HG03108 (cell line): Measurements from ENCODE around the gene EGFR.

ENCODE experiments used
- ATAC-seq: cut with Tn5 transposase; IDR thresholded peaks from one replicate; pipeline ENCODE4 v1.9.1; 2021; ENCODE audit warnings: moderate library complexity; ENCODE audit not compliant: unreplicated experiment

EGFR gene

DNA sequence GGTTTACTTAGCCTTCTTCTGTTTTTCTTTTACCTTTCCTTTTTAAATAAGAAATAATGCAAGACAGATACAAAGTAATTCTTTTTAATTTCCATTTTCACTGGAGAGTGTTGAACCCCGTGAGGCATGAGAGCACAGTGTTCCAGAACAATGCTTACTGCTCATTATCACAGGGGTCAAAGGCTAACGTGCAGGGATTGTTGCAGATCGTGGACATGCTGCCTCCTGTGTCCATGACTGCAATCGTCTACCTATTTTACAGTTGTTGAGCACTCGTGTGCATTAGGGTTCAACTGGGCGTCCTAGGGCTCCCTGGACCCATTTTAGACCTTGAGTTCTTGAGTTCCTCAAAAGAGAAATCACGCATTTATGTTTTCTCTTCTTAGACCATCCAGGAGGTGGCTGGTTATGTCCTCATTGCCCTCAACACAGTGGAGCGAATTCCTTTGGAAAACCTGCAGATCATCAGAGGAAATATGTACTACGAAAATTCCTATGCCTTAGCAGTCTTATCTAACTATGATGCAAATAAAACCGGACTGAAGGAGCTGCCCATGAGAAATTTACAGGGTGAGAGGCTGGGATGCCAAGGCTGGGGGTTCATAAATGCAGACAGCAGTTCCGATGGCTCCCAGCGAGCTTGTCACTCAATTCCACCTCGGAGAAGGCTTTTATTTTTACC is 124.2 kb downstream of the EGFR start:
- ATAC-seq, result no peak

DNA sequence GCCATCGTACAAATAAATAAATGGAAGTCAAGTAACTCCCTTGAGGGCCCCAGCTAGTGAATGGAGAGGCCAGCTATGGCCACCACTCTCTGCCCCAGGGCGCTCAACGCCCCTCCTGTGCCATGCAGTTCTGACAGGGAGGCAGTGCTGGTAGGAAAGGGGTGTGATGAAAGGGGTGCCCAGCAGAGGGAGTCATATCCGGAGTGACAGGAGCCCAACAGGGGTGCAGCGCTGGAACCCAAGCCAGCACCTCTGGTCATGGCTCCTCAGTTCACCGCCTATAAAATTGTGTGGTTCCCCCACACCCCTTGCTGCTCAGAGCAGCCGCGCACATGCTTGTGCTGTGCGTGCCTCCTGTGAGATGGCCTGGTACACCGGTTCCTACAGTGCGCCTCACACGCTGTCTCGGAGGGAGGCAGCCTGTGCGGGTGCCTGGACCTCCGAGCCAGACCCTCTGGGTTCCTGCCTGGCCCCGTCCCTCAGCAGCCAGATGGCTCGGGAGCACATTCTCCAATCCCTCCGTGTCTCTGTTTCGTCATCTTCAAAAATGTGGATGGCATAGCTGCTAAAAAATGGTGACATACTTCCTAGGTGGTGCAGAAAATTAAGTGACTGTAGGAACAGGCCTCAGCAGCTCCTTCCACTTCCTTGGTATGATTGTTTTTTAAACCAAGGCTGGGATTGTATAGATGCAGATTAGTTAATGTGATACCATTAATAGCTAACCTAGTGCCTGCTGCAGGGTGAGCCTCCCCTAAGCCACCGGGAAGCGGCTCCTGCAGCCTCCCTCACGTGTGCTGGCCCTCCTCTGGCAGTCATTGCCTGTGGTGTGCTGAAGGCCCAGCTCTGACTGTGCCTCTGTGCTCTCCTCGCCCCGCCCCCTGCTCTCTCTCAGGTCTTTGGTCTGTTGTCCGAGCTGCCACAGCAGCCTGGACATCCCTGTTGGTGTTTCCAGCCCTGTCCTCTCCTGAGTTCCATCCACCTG is 125.8 kb downstream of the EGFR start:
- no peak for ATAC-seq

DNA sequence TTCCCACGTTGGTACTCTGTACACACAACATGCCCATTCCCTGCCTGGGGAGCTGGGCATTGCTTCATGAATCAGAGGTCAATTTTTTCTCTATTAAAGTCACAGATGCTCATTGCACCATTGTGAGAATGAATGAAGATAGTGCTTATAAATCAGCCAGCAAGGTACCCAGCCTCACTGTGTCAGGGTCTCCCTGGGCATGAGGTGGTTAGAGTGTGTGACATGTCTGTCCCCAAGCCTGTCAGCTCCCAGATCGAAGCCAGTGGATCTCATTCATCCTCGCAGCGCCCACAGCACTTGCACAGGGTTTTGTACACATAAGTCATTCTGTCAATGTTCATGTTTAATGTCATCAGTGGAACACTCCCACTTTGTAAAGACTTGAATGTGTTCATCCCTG is 126.8 kb downstream of the EGFR start:
- no peak for ATAC-seq

DNA sequence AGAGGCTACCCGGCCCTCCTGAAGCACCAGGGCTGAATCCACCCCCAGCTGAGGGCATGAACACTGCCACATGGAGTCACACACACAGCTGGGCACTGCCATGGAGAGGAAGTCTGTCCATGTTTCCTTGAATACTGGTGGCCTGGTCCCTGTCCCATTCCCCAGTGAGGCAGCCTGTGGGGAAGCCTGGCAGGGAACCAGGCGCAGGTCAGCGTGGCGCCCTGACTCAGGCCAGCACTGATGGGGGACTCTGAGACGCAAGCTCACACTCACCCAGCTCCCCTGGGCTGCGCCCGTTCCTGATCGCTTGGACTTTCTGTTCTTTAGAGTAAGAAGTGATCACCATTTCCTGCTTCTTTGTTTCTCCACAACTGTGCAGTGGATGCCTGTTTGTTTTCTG is 128.3 kb downstream of the EGFR start:
- ATAC-seq, result no peak

DNA sequence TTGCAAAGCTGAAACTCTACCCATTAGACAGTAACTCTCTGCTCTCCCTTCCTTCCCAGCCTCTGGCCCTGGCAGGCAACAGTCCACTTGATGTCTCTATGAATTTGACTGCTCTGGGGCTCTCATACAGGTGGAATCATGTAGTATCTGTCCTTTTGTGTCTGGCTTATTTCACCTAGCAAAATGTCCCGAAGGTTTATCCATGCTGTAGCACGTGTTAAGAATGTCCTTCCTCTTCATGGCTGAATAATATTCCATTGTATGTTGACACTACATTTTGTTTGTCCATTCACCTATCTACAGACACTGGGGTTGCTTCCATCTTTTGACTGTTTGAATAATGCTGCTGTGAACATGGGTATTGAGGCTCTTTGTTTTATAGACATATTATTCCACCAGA is 128.9 kb downstream of the EGFR start:
- ATAC-seq, result no peak

DNA sequence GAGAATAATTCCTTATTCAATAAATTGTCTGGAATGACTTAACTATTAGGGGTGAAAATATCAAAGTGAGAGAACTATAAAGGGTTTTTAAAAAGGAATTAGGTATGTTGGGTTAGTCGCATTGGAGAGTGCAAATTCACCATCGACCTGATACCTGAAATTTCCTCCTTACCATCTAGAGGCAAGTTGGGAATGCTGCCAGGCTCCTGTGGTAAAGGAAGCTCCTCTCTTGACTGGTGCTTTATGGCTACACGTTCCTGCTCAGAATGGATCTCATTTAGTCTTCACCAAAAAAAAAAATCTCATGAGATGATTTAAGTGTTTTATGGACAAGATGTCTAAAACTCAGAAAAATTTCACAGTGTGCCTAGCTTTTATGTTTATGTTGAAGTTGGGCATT is 129.8 kb downstream of the EGFR start:
- ATAC-seq, result no peak

DNA sequence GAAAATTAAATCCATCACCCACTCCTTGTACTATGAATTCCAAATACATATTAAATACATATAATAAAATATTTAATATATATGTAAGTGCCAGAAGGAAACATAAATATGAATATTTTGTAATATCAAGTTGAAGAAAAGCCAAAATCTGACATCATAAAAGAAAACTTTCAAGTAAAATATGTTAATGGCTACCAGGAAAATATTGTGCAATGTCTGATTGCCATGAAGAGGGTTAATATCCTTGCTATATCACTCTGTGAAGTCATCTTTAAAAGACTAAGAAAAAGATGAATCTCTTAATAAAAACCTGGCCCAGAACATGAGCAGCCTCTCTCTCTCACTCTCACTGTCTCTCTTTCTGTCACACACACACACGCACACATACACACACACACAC is 130.2 kb downstream of the EGFR start:
- ATAC-seq, result no peak

DNA sequence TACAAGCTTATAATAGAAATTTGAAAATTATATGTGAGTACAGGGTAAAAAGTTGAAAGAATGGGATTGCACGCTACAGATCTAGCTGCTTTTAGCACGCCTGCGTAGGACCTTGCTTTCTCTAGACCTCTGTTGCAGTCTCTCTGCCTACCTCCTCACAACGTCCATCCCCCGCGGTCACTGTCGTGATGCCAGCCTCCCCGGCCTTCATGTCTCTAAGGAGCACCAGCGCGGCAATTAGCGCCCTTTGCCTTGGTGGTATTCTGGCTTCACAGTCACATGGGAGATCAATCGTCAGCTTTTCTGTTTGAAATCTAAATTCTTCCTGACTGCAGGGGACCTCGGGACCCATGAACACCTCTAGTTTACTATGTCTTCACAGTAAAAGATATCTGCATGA is 131.3 kb downstream of the EGFR start:
- ATAC-seq, result no peak

DNA sequence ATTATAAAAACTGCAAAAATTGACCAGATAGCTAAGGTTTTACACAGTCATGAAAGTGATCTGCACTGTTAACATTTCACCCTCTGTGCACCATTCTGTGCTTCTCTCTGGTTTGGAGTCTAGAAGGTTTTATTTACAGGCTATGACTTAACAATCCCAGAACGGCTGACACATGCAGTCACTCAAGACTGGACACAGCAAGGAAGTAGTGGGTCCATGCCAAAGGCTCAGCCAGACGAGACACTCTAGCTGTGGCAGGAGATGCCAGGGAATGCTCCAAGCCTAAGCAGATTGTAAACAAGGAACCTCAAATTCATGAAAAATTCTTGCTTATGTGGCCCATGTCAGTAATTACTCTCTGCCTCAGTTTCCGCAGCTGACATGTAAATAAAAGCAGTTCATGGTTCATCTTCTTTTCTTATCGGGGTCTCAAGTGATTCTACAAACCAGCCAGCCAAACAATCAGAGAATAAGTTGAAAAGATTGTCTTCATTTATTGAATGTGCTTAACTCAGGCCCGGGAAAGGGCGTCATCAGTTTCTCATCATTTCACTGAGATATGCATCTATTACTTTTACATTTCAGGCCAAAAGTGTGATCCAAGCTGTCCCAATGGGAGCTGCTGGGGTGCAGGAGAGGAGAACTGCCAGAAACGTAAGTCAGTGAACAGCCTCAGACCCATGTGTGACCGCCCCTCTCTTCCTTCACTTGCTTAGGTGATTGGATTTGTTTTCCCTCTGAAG is 132.1 kb downstream of the EGFR start:
- no peak for ATAC-seq

DNA sequence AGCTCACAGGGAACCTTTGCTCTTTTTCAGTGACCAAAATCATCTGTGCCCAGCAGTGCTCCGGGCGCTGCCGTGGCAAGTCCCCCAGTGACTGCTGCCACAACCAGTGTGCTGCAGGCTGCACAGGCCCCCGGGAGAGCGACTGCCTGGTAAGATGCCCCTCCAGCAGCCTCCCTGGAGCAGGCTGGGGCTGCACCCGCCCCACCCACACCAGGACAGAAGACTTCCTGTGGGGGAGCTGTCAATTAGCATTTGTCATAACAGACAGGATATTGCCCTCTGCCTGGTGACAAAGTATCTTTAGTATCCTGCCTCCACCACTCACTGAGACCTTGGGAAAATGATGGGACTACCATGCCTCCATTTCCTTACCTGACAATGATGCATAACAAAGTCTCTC is 133.7 kb downstream of the EGFR start:
- ATAC-seq, result no peak

DNA sequence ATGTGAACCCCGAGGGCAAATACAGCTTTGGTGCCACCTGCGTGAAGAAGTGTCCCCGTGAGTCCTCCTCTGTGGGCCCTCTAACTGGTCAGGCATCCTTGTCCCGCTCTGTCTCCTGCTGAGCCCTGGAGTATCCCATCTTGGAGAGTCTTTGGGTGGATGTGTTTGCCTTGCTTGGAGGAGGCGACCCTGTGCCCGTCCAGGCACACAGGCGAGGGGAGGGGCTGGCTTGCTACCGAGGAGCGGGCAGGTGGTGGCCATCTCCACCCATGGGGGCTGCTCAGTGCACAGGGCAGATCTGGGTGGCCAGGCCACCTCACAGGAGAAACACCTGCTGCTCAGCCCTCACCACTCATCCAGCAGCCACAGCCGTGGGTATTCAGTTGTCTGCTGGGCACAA is 135.3 kb downstream of the EGFR start:
- no peak for ATAC-seq

DNA sequence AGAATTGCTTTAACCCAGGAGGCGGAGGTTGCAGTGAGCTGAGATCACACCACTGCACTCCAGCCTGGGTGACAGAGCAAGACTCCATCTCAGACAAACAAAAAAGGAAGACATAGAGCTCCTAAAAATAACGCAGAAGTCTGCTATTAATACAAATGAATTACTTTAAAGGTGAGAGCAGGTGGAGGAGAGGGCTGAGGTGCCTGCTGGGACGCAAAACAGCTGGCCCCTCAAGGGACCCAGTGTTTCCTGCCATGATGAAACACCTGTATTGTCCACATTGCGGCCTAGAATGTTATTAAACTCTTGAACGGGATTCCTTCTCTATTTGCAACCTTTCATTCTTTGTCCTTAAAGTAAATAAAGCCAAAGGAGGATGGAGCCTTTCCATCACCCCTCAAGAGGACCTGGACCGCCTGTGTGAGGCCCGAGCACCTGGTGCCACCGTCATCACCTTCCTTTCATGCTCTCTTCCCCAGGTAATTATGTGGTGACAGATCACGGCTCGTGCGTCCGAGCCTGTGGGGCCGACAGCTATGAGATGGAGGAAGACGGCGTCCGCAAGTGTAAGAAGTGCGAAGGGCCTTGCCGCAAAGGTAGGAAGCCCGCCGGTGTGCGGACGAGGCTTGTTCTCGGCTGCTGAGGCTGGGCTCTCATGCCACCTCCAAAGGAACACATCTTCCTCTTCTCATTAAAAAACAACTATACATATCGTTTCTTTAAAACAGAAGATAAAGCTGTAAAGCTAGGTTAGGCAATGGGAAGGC is 136.7 kb downstream of the EGFR start:
- no peak for ATAC-seq

DNA sequence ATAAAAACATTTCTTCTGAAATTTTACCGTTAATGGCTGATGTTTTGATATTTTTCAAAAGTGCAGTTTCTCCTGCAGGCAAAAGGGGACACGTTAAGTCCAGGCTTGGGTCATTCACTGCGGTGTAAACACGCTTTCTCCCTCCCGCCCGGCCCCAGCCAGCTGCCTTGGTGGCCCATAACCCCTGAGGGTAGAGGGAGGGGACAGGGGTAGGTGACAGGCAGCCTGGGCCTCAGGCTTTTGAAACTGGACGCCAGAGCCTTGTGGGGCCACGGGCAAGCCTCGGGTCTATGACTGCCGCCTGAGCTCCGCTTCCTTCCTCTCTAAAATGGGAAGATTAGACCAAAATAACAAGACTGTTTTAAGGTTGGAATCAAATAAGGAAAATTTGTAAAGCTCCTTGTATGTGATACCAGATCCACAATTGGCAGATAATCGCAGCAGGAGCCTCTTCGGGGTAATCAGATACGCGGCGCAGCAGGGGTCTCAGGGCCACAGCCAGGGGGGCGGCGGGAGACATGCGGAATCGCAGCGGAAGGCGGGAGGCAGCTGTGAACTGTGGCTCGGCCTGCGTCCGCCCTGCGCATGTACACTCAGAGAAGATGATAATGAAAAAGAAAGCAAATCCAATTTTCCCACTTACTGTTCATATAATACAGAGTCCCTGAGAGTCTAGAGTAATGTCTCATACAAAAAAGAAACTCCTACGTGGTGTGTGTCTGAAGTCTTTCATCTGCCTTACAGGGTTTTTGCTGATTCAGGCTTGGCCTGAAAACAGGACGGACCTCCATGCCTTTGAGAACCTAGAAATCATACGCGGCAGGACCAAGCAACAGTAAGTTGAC is 138.3 kb downstream of the EGFR start:
- no peak for ATAC-seq

DNA sequence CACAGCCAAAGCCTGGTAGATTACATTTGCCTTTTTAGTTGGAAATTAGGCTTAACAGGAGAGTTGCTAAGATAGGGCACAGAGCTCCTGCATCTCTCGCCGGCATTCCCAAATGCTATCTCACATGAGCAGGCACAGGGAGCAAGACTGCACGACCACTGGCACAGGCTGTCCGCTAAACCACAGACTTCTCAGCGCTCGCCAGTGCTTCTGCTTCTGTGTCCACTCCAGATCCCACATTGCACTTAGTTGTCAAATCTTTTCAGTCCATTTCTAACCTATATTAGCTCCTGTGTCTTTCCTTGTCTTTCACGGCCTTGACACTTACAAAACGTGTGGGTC is 138.9 kb downstream of the EGFR start:
- ATAC-seq, result no peak

DNA sequence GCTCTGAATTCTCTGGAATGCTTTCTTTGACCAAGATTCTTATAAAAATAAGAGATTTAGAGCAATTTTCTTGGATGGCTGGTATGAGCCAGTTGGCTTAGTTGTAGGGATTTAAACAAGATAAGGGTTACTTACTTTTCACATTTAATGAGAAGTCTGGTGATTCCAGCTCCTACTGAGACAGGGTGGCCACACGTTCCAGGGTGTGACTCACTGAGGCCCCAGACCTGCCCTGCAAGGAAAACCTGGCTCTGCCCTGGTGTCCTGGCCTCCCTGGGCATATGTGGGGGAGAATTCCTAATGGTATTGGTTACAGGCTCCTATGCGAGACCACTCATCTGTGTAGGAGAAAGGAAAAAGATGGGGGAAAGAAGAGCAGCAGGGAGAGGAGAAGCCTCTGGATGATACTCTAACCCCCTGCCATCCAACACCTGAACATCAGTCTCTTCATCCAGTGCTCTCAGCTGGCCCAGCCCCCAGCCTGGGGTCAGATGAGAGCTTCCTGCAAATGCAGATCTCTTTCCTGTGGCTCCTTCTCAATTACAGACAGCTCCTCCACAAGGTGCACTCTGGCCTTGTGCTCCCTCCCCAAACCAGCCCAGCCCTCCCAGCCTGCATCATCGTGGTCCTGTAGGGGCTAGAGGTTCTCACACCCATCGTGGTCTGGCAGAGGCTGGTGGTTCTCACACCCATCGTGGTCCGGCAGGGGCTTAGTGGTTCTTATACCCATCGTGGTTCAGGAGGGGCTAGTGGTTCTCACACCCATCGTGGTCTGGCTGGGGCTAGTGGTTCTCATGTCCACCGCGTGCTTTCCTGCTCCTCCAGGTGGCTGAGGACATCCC is 139.9 kb downstream of the EGFR start:
- no peak for ATAC-seq

DNA sequence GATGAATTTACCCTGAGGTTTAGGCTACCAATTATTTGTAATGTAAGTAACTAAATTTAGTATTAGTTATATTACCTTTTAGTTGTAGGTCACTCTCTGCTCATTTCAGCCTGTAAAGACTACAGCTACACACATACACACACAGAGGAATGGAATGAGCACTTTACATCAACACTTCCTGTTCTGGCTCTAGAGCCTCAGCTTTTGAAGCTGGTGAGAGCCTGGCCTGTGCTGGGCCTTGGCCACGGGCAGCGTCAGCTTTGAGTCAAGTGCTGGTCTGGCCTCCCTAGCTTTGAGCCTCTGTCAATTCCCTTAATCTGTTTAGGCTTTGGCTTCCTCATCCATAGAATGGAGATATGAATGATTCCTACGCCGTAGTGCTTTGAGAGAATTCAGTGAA is 141.7 kb downstream of the EGFR start:
- no peak for ATAC-seq

DNA sequence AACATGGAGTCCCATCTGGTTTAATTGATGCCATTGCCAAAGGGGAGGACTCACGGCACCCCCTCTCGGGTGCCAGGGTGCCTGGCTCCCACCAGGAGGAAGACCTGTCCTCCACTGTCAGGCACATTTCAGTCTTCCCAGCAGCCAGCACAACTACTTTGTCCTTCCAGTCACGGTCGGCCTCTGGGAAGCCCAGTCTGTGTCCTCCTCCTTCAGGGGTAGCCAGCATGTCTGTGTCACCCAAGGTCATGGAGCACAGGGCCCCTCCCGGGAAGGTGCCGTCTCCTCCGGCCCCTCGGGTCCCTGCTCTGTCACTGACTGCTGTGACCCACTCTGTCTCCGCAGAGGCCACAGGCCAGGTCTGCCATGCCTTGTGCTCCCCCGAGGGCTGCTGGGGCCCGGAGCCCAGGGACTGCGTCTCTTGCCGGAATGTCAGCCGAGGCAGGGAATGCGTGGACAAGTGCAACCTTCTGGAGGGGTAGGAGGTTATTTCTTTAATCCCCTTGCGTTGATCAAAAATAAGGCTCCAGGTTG is 142.4 kb downstream of the EGFR start:
- ATAC-seq, result no peak

DNA sequence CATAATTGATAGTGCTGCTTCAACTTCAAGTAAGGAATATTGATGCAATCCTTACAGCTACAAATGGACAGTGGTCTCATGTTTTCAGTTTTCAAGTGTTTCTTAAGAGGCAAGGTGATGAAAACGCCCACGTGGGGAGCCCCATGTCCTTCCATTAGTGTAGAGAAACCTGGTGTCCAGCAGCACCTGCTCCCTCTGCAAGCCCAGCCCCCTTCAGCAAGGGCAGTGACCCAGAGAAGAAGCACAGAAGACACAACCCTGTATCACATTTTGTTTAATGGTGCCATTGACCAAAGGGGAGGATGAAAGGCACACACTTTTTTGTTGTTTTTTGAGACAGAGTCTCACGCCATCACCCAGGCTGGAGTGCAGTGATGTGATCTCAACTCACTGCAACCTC is 143.7 kb downstream of the EGFR start:
- ATAC-seq, result no peak

DNA sequence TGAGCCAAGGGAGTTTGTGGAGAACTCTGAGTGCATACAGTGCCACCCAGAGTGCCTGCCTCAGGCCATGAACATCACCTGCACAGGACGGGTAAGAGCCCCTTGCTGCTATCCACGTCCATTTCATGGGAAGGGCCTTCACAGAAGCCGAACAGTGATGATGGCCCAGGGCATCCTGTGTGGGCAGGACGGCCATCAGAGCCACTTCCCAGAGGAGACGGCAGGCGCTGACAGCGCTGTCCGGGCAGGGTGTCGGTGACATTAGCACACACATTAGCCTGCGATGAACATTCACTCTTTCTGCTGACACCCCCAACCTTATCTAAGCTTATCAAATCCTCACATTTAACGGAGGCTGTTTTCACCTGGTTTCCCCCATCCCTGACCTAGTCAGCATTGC is 144.9 kb downstream of the EGFR start:
- ATAC-seq, result no peak
